ENCODE measurements around the gene TLN1.

TLN1 gene

GRCh38 chr9:35732185-35732799 lies at the start of gene TLN1, which contains the start of gene CREB3:
Gene TLN1 (minus strand): TSS chr9:35732195. CDS start chr9:35725694, 6,501 bp downstream.
Gene CREB3 (plus strand): TSS chr9:35732666. CDS start chr9:35732773, 107 bp downstream.
- DNase-seq (ENCODE audit: low read depth), result peak; percentile 100

- DNase-seq (ENCODE audit: low read depth), result no peak
Observed at GRCh38 chr9:35781066-35781465, 49.1 kb upstream of the TLN1 start.

- DNase-seq (ENCODE audit: low read depth), result no peak
Observed at GRCh38 chr9:35778496-35778895, 46.5 kb upstream of the TLN1 start.

- no peak for DNase-seq (ENCODE audit: low read depth)
Observed at GRCh38 chr9:35776018-35776417, 44.0 kb upstream of the TLN1 start.

- peak; percentile 24 for DNase-seq (ENCODE audit: low read depth)
Observed at GRCh38 chr9:35774907-35775635, 43.1 kb upstream of the TLN1 start.

GRCh38 chr9:35771943-35772342 lies 39.9 kb upstream of the TLN1 start:
- DNase-seq (ENCODE audit: low read depth), result no peak

- DNase-seq (ENCODE audit: low read depth), result no peak
Observed at GRCh38 chr9:35771534-35771933, 39.5 kb upstream of the TLN1 start.

GRCh38 chr9:35771075-35771433 lies 39.1 kb upstream of the TLN1 start:
- no peak for DNase-seq (ENCODE audit: low read depth)

GRCh38 chr9:35769763-35770162 lies 37.8 kb upstream of the TLN1 start:
- DNase-seq (ENCODE audit: low read depth), result no peak

- DNase-seq (ENCODE audit: low read depth), result no peak
Observed at GRCh38 chr9:35767458-35767857, 35.5 kb upstream of the TLN1 start.

- no peak for DNase-seq (ENCODE audit: low read depth)
Observed at GRCh38 chr9:35766997-35767396, 35.0 kb upstream of the TLN1 start.

- DNase-seq (ENCODE audit: low read depth), result no peak
Observed at GRCh38 chr9:35763803-35764202, 31.8 kb upstream of the TLN1 start.

- no peak for DNase-seq (ENCODE audit: low read depth)
Observed at GRCh38 chr9:35763181-35763580, 31.2 kb upstream of the TLN1 start.

- peak; percentile 60 for DNase-seq (ENCODE audit: low read depth)
Observed at GRCh38 chr9:35760651-35761050, 28.7 kb upstream of the TLN1 start.

- DNase-seq (ENCODE audit: low read depth), result no peak
Observed at GRCh38 chr9:35759795-35760194, 27.8 kb upstream of the TLN1 start.

GRCh38 chr9:35758475-35759050 lies 26.6 kb upstream of the TLN1 start:
- peak; percentile 4 for DNase-seq (ENCODE audit: low read depth)

- no peak for DNase-seq (ENCODE audit: low read depth)
Observed at GRCh38 chr9:35757892-35758275, 25.9 kb upstream of the TLN1 start.

- DNase-seq (ENCODE audit: low read depth), result peak; percentile 12
Observed at GRCh38 chr9:35757226-35757891, 25.4 kb upstream of the TLN1 start.

GRCh38 chr9:35756275-35757225 lies 24.6 kb upstream of the TLN1 start:
- DNase-seq (ENCODE audit: low read depth), result peak; percentile 22

- no peak for DNase-seq (ENCODE audit: low read depth)
Observed at GRCh38 chr9:35755071-35755470, 23.1 kb upstream of the TLN1 start.

- no peak for DNase-seq (ENCODE audit: low read depth)
Observed at GRCh38 chr9:35754264-35754663, 22.3 kb upstream of the TLN1 start, which contains the start of gene MSMP. Gene MSMP (minus strand): TSS chr9:35754276. CDS start chr9:35754129, 147 bp downstream.

GRCh38 chr9:35753466-35753865 lies 21.5 kb upstream of the TLN1 start:
- no peak for DNase-seq (ENCODE audit: low read depth)
